Neural crest cell (in vitro differentiated cells): Measurements from ENCODE around the gene LRPAP1. TPM values are rescaled to one million over a fixed set of nuclear protein-coding genes. Genes with fewer than 3 reads are reported as not detected.

Source experiments
- DNase-seq: peaks from one replicate; pipeline ENCODE4 v3.0.0; 2021; ENCODE audit warnings: low read depth, mixed read lengths, low spot score
- H3K27ac Mint-ChIP-seq: one replicate; pipeline ENCODE4 v1.8.0; 2021; ENCODE audit warnings: mild to moderate bottlenecking, mixed read lengths; ENCODE audit not compliant: unreplicated experiment
- H3K27me3 Mint-ChIP-seq: 2 replicates; pipeline ENCODE4 v1.8.0; 2021; ENCODE audit warnings: low read depth, mild to moderate bottlenecking, mixed read lengths
- H3K36me3 Mint-ChIP-seq: 2 replicates; pipeline ENCODE4 v1.8.0; 2021; ENCODE audit warnings: low read depth, mild to moderate bottlenecking, mixed read lengths
- H3K4me1 Mint-ChIP-seq: 2 replicates; pipeline ENCODE4 v1.8.0; 2021; ENCODE audit warnings: mixed read lengths
- H3K4me3 Mint-ChIP-seq: one replicate; pipeline ENCODE4 v1.8.0; 2021; ENCODE audit warnings: mild to moderate bottlenecking, mixed read lengths
- H3K9me3 Mint-ChIP-seq: 2 replicates; pipeline ENCODE4 v1.8.0; 2021; ENCODE audit warnings: mixed read lengths
- total RNA-seq: library from RNA; stranded (reverse); gene quantifications from 2 replicates; pipeline ENCODE4 v1.2.1, GENCODE V29; 2021
- TF ChIP-seq, protein P1 (sequence below): fragments of 200-600 bp; sonication (generic); conservative IDR thresholded peaks from 2 replicates; pipeline ENCODE4 v1.5.0; 2021; ENCODE audit warnings: antibody characterized with exemption, mild to moderate bottlenecking

LRPAP1 gene
- total RNA-seq, 1 donor from 2014 or later = 116 TPM

DNA sequence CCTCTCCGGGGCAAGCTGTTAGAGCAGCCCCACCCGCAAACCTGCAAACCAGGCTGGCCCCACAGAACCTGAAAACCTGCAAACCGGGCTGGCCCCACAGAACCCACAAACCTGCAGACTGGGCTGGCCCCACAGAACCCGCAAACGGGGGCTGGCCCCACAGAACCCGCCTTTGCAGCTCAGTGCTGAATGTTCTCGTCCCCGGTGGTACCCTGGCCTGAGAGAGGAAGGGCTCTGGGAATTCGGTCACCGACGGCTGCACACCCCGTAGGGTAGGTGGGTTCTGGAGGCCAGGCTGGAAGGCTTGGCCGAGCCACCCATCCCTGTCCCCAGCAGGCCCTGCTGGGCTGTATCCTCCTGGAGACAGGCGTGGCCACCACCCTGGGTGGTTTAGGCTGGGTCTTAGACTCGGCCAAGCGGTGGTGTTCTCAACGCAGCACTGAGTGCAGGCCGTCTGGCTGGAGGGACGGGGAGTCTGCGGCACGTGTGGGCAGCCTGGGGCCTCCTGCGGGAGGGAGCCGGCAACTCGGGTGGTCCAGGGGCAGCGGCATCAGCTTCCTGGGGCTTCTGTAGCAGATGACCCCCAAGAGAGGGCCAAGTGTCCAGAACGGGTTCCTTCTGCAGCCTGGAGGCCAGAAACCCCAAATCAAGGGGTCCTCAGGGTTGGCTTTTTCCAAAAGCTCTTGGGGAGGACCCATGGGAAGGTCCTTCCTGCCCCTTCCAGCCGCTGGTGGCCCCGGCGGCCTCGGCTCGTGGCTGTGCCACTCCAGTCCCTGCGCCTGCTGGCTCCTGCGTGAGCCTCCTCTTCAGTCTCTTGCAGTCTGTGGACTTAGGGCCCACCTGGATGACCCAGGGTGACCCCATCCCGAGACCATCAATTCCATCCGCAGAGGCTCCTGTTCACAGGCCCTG lies 53.5 kb downstream of the LRPAP1 start:
- Mint-ChIP-seq H3K36me3 (no peaks in the 10 kb centered on the region), H3K27me3 (peaks cover 8% of the 10 kb centered on the region), H3K9me3 (no peaks in the 10 kb centered on the region), H3K27ac (no peak overlapping the region), H3K4me3 (no peak overlapping the region), H3K4me1 (peaks cover 16% of the 10 kb centered on the region)
- TF ChIP-seq, protein P1, sequence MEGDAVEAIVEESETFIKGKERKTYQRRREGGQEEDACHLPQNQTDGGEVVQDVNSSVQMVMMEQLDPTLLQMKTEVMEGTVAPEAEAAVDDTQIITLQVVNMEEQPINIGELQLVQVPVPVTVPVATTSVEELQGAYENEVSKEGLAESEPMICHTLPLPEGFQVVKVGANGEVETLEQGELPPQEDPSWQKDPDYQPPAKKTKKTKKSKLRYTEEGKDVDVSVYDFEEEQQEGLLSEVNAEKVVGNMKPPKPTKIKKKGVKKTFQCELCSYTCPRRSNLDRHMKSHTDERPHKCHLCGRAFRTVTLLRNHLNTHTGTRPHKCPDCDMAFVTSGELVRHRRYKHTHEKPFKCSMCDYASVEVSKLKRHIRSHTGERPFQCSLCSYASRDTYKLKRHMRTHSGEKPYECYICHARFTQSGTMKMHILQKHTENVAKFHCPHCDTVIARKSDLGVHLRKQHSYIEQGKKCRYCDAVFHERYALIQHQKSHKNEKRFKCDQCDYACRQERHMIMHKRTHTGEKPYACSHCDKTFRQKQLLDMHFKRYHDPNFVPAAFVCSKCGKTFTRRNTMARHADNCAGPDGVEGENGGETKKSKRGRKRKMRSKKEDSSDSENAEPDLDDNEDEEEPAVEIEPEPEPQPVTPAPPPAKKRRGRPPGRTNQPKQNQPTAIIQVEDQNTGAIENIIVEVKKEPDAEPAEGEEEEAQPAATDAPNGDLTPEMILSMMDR = no peak
- no peak for DNase-seq

DNA sequence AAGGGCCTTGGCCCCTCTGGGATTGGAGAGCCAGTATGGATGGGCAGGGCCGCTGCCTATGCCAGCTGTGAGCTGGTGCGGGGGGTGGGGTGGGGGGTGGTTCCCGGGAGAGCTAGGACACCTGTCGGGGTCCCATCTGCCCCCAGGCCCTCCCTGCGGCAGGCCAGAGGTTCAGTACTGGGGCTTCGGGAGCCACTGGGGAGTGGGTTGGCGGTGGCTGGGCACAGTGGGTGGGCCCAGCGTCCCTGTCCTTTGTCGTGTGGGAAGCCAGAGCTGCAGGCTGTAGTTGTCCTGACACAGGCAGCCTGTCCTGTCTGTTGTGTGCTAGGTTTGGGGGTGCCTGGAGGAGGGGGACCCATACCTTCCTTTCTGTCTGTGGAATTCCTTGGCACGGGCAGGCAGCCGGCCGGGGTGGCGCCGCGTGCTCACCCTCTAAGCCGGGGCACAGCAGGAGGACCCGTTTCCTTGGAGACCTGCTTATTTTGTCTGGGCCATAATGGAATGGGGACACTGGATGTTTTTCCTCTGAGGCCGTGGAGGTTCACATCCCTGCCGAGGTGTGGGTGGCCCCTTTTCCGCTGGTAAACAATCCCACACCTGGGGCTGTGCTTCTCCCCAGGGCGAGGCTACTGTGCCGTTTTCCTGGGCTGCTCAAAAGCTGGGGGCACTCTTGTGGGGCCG lies 54.3 kb downstream of the LRPAP1 start:
- H3K27ac Mint-ChIP-seq = no peak overlapping the region
- peaks cover 16% of the 10 kb centered on the region for H3K4me1 Mint-ChIP-seq
- TF ChIP-seq, protein P1 = no peak
- H3K27me3 Mint-ChIP-seq = peaks cover 8% of the 10 kb centered on the region
- no peaks in the 10 kb centered on the region for H3K36me3 Mint-ChIP-seq
- DNase-seq = no peak
- H3K4me3 Mint-ChIP-seq = no peak overlapping the region
- no peaks in the 10 kb centered on the region for H3K9me3 Mint-ChIP-seq

GRCh38 chr4:3476936-3477749 lies 55.1 kb downstream of the LRPAP1 start:
- DNase-seq = no peak
- TF ChIP-seq, protein P1 = no peak
- Mint-ChIP-seq H3K27ac (no peak overlapping the region), H3K4me1 (peaks cover 16% of the 10 kb centered on the region), H3K36me3 (no peaks in the 10 kb centered on the region), H3K4me3 (no peak overlapping the region), H3K27me3 (peaks cover 5% of the 10 kb centered on the region), H3K9me3 (no peaks in the 10 kb centered on the region)

- Mint-ChIP-seq H3K9me3 (no peaks in the 10 kb centered on the region), H3K4me1 (peaks cover 10% of the 10 kb centered on the region), H3K27ac (no peak overlapping the region), H3K36me3 (no peaks in the 10 kb centered on the region), H3K27me3 (peaks cover 5% of the 10 kb centered on the region), H3K4me3 (no peak overlapping the region)
- TF ChIP-seq, protein P1 = no peak
- DNase-seq = no peak
Observed at GRCh38 chr4:3476341-3476747, 55.9 kb downstream of the LRPAP1 start.

- DNase-seq = no peak
- H3K4me1 Mint-ChIP-seq = peaks cover 5% of the 10 kb centered on the region
- peaks cover 2% of the 10 kb centered on the region for H3K27me3 Mint-ChIP-seq
- no peak overlapping the region for H3K27ac Mint-ChIP-seq
- H3K4me3 Mint-ChIP-seq = no peak overlapping the region
- H3K36me3 Mint-ChIP-seq = no peaks in the 10 kb centered on the region
- H3K9me3 Mint-ChIP-seq = no peaks in the 10 kb centered on the region
- TF ChIP-seq, protein P1 = no peak
Observed at GRCh38 chr4:3475713-3476260, 56.4 kb downstream of the LRPAP1 start.
